ENCODE measurements around the gene PLAU.

GRCh38 chr10:73946253-73947145 lies 35.6 kb downstream of the PLAU start:
- TF ChIP-seq YY1 (IDR thresholded peaks at IDR 0.05; ENCODE audit: insufficient read depth, insufficient read length), result no peak
- no peak for TF ChIP-seq ZNF274 (IDR thresholded peaks at IDR 0.05; ENCODE audit: low read depth, low read length)

All from NT2/D1 (cell line).